GM23248 (cell line): ENCODE measurements around the gene KCNQ4. TPM values are rescaled to one million over a fixed set of nuclear protein-coding genes. Genes with fewer than 3 reads are reported as not detected.

Experiments used
- DNase-seq: peaks from one replicate; pipeline ENCODE4 v3.0.0-alpha.2; 2015
- H2AFZ ChIP-seq: fragments of 200-600 bp; sonication (generic); 2 replicates; pipeline ENCODE4 v1.6.1; 2016; ENCODE audit warnings: antibody characterized with exemption
- H3F3A ChIP-seq: fragments of 200-600 bp; sonication (generic); 2 replicates; pipeline ENCODE4 v1.6.1; 2016; ENCODE audit warnings: mild to moderate bottlenecking, antibody characterized with exemption, mixed run types; ENCODE audit not compliant: insufficient read depth
- H3K27ac ChIP-seq: fragments of 200-600 bp; sonication (generic); 2 replicates; pipeline ENCODE4 v1.5.1; 2016; ENCODE audit warnings: mild to moderate bottlenecking
- H3K27me3 ChIP-seq: fragments of 200-600 bp; sonication (generic); replicated peaks from 2 replicates; pipeline ENCODE4 v1.6.1; 2016; ENCODE audit warnings: mild to moderate bottlenecking; ENCODE audit not compliant: insufficient read depth
- H3K36me3 ChIP-seq: fragments of 200-600 bp; sonication (generic); 2 replicates; pipeline ENCODE4 v1.6.1; 2016; ENCODE audit warnings: low read depth, mild to moderate bottlenecking
- H3K4me1 ChIP-seq: fragments of 200-600 bp; sonication (generic); 2 replicates; pipeline ENCODE4 v1.6.1; 2016; ENCODE audit warnings: mild to moderate bottlenecking; ENCODE audit not compliant: insufficient read depth
- H3K4me2 ChIP-seq: fragments of 200-600 bp; sonication (generic); one replicate; pipeline ENCODE4 v1.6.1; 2016; ENCODE audit warnings: mild to moderate bottlenecking; ENCODE audit not compliant: unreplicated experiment
- H3K4me3 ChIP-seq: fragments of 200-600 bp; sonication (generic); 2 replicates; pipeline ENCODE4 v1.5.1; 2016; ENCODE audit warnings: mild to moderate bottlenecking
- H3K79me2 ChIP-seq: fragments of 200-600 bp; sonication (generic); 2 replicates; pipeline ENCODE4 v1.6.1; 2016; ENCODE audit warnings: mild to moderate bottlenecking; ENCODE audit not compliant: insufficient read depth
- H3K9ac ChIP-seq: fragments of 200-600 bp; sonication (generic); 2 replicates; pipeline ENCODE4 v1.6.1; 2016; ENCODE audit warnings: mild to moderate bottlenecking
- H3K9me2 ChIP-seq: fragments of 200-600 bp; sonication (generic); 2 replicates; pipeline ENCODE4 v1.6.1; 2016; ENCODE audit warnings: mixed run types, mild to moderate bottlenecking, moderate library complexity; ENCODE audit not compliant: insufficient read depth
- H3K9me3 ChIP-seq: fragments of 200-600 bp; sonication (generic); one replicate; pipeline ENCODE4 v1.6.1; 2017; ENCODE audit warnings: low read depth
- H4K20me1 ChIP-seq: fragments of 200-600 bp; sonication (generic); 2 replicates; pipeline ENCODE4 v1.6.0; 2016; ENCODE audit not compliant: insufficient read depth
- EZH2 ChIP-seq: fragments of 200-600 bp; sonication (generic); IDR thresholded peaks from 2 replicates; pipeline ENCODE4 v1.6.1; 2018; ENCODE audit warnings: antibody characterized with exemption, mild to moderate bottlenecking; ENCODE audit not compliant: insufficient read depth, poor library complexity, severe bottlenecking
- EZH2phosphoT487 ChIP-seq: fragments of 200-600 bp; sonication (generic); IDR thresholded peaks from 2 replicates; pipeline ENCODE4 v1.6.1; 2018; ENCODE audit warnings: antibody characterized with exemption, moderate library complexity, mild to moderate bottlenecking, low read depth; ENCODE audit not compliant: insufficient read depth
- WGBS, 2 experiments: methylation state at CpG; one replicate each; pipeline ENCODE4 v1.1.6; 2015 to 2017; ENCODE audit warnings: low lambda C conversion rate in 2 of 2, low coverage in 1 of 2; ENCODE audit errors: missing lambda C conversion rate in 2 of 2; 5-methylcytosine and 5-hydroxymethylcytosine counted together
- in situ Hi-C: fragments of 300-500 bp; cut with MboI; formaldehyde crosslinking; loops from 2 replicates; pipeline ENCODE4 v1.15.0; 2020
- polyA plus RNA-seq: library from polyadenylated mRNA; unstranded; fragments of >200 nt; fragmentation: Nextera tagmentation; extraction: Ambion mirVana; gene quantifications from 2 replicates; pipeline ENCODE4 v1.2.1, GENCODE V29; 2016
- total RNA-seq: library from RNA; depleted of rRNA; stranded (reverse); fragments of >200 nt; shearing (Covaris generic); gene quantifications from 2 replicates; pipeline ENCODE4 v1.2.3, GENCODE V29; 2014

Gene KCNQ4
- total and polyA plus RNA-seq, 2 experiments from 2014 or later = not detected

DNA sequence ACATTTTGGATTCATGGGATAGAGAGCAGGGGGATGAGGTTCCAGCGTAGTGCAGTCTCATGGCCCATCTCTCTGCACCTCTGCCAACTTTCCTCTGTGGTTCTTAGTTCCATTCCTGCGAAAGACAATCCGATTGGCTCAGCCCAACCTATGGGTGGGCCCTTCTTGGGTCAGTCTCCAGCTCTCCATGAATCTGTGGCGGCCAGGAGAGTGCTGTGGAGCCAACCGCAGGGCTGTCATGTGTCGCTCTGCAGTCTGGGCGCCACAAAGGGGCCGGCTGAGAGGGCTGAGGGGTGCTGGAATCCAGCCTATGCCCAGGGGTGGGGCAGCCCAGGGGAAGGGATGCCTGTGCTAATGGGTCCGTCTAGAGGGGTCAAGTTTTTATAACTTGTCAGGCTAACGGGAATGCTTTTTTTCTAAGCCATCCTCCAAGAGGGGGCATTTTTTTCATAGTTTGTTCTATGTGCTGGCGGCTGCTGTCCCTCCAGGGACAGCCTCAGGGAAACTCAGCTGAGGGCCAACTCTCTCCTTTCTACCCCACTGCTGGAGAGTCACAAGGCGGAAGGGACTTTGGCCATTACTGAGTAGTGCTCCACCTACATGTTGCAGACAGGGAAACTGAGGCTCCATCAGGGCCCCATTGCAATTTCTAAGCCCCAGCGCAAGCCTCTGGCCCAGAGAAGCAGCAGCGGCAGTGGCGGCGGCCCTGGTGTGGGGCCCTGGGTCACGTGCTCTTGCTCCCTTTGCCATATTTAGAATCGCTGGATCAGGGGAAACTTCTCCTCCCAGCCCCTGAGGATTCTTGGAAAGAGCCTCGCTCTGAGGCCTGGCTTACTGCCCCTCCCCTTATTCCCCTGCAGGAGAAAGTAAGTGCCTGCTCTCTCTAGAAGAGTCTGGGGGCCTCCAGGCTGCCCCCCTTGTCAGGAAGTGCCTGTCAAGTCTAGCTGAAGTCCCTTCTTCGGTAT, 23.4 kb downstream of the KCNQ4 start:
- Histone ChIP-seq H3K9ac (no peak overlapping the region), H3K79me2 (no peaks in the 10 kb centered on the region), H3K36me3 (no peaks in the 10 kb centered on the region), H3K4me3 (no peak overlapping the region), H3K9me3 (no peaks in the 10 kb centered on the region), H4K20me1 (no peaks in the 10 kb centered on the region), H3K4me2 (no peak overlapping the region), H3K27me3 (peaks cover 10% of the 10 kb centered on the region; the same call in 1 of the 2 replicates), H2AFZ (no peak overlapping the region), H3F3A (0 out of 2 replicates have a peak, but pooled peaks cover 7% of the 10 kb centered on the region), H3K9me2 (no peaks in the 10 kb centered on the region), H3K4me1 (0 out of 2 replicates have a peak, but pooled peaks cover under 1% of the 10 kb centered on the region), H3K27ac (no peak overlapping the region)
- no peak for TF ChIP-seq EZH2
- no peak for TF ChIP-seq EZH2phosphoT487
- in situ Hi-C loops = no loop called here
- no peak for DNase-seq
- WGBS, 2 experiments = 50 to 52% methylated on average over 19 to 20 of the region's 20 CpGs

GRCh38 chr1:40808002-40808401, 24.4 kb downstream of the KCNQ4 start:
- DNase-seq = no peak
- Histone ChIP-seq H3K4me2 (no peak overlapping the region), H3F3A (0 out of 2 replicates have a peak, but pooled peaks cover 2% of the 10 kb centered on the region)

GRCh38 chr1:40808444-40808843, 24.9 kb downstream of the KCNQ4 start:
- no peak for DNase-seq
- in situ Hi-C loops = no loop called here
- WGBS, 2 experiments = 51 to 85% methylated on average over 2 to 3 of the region's 3 CpGs
- Histone ChIP-seq H3K27me3 (peaks cover 10% of the 10 kb centered on the region; the same call in 1 of the 2 replicates), H2AFZ (no peak overlapping the region), H3K4me2 (no peak overlapping the region), H3K36me3 (no peaks in the 10 kb centered on the region), H3K9ac (no peak overlapping the region), H4K20me1 (no peaks in the 10 kb centered on the region), H3K4me1 (no peaks in the 10 kb centered on the region), H3K9me3 (no peaks in the 10 kb centered on the region), H3K9me2 (no peaks in the 10 kb centered on the region), H3K4me3 (no peak overlapping the region), H3F3A (no peaks in the 10 kb centered on the region), H3K27ac (no peak overlapping the region), H3K79me2 (no peaks in the 10 kb centered on the region)
- TF ChIP-seq EZH2phosphoT487 = no peak
- TF ChIP-seq EZH2 = no peak

More at GRCh38 chr1:40808002-40808401, 24.4 kb downstream of the KCNQ4 start:
- no peaks in the 10 kb centered on the region for H4K20me1 ChIP-seq
- H2AFZ ChIP-seq = no peak overlapping the region
- H3K4me3 ChIP-seq = no peak overlapping the region
- H3K4me1 ChIP-seq = no peaks in the 10 kb centered on the region
- no peak overlapping the region for H3K27ac ChIP-seq
- H3K27me3 ChIP-seq = peaks cover 10% of the 10 kb centered on the region; the same call in 1 of the 2 replicates
- no peak overlapping the region for H3K9ac ChIP-seq
- no peaks in the 10 kb centered on the region for H3K9me3 ChIP-seq
- no peaks in the 10 kb centered on the region for H3K79me2 ChIP-seq
- TF ChIP-seq EZH2phosphoT487 (no peak), EZH2 (no peak)
- 47 to 52% methylated on average over 3 of the region's 3 CpGs for WGBS, 2 experiments
- in situ Hi-C loops = no loop called here
- H3K9me2 ChIP-seq = no peaks in the 10 kb centered on the region
- no peaks in the 10 kb centered on the region for H3K36me3 ChIP-seq

DNA sequence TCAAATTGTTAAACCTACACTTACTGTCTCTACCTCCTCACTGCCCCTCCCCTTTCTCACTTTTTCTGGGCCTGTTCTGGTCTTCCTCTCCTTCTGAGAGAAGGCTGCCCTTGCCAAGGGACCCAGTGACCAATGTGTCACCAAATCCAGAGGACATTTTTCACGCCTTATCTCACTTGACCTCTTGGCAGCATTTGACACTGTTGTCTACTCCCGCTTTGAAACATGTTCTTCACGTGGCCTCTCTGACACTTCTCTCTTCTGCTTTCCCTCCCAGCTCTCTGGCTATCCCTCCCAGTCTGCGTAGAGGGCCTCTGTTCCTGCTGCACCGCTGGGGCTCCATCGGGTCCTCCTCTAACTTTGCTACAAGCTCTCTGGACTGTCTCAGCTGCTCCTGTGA, 25.3 kb downstream of the KCNQ4 start:
- H2AFZ ChIP-seq = no peak overlapping the region
- H3K27me3 ChIP-seq = peaks cover 10% of the 10 kb centered on the region; the same call in 1 of the 2 replicates
- no peak overlapping the region for H3K27ac ChIP-seq
- H3F3A ChIP-seq = no peaks in the 10 kb centered on the region
- WGBS, 2 experiments = 68 to 72% methylated on average over 6 of the region's 6 CpGs
- H3K9ac ChIP-seq = no peak overlapping the region
- no peak for DNase-seq
- in situ Hi-C loops = no loop called here
- TF ChIP-seq EZH2 = no peak
- no peak for TF ChIP-seq EZH2phosphoT487
- H4K20me1 ChIP-seq = no peaks in the 10 kb centered on the region
- no peaks in the 10 kb centered on the region for H3K9me2 ChIP-seq
- H3K9me3 ChIP-seq = no peaks in the 10 kb centered on the region
- H3K36me3 ChIP-seq = no peaks in the 10 kb centered on the region
- H3K4me3 ChIP-seq = no peak overlapping the region
- H3K79me2 ChIP-seq = no peaks in the 10 kb centered on the region
- H3K4me1 ChIP-seq = no peaks in the 10 kb centered on the region
- H3K4me2 ChIP-seq = no peak overlapping the region
